Posterior vena cava (tissue), 2 donors: ENCODE measurements around the gene FAF1. TPM values are rescaled to one million over a fixed set of nuclear protein-coding genes. Genes with fewer than 3 reads are reported as not detected.

Experiments used
- DNase-seq: peaks from one replicate; pipeline ENCODE4 v3.0.0-alpha.2; 2020; ENCODE audit warnings: low spot score
- intact Hi-C, 2 donors: fragments of 100-400 bp; cut with DNase I; formaldehyde crosslinking; loops; one replicate each; pipeline versions ENCODE4 v1.14.1 to v1.14.2; 2022 to 2023
- total RNA-seq, 2 donors: library from RNA; stranded (reverse); fragmentation: NEBNext Ultra II Directional; extraction: Animal tissue kit (Norgen Biotek cat#: 25700); gene quantifications; one replicate each; pipeline ENCODE4 v1.2.1, GENCODE V29; 2021
- donor health status: DM: yes; HTN: yes; CAD: no.
- donor health status: DM: yes; HTN: yes; CAD: no.

FAF1 gene
- total RNA-seq, 2 donors from 2014 or later = 55.3 to 64.2 TPM

GRCh38 chr1:50631161-50631560, 328.9 kb downstream of the FAF1 start:
- no peak for DNase-seq
- intact Hi-C loops = no loop called here

- no peak for DNase-seq
- intact Hi-C loops = no loop called here
Measured at GRCh38 chr1:50622259-50622658, 337.8 kb downstream of the FAF1 start.

GRCh38 chr1:50620680-50621329, 339.3 kb downstream of the FAF1 start:
- intact Hi-C loops = no loop called here
- no peak for DNase-seq

GRCh38 chr1:50615036-50615750, 344.9 kb downstream of the FAF1 start:
- DNase-seq = no peak
- intact Hi-C loops = no loop called here

GRCh38 chr1:50611675-50612074, 348.4 kb downstream of the FAF1 start:
- no peak for DNase-seq

GRCh38 chr1:50610563-50610962, 349.5 kb downstream of the FAF1 start:
- no peak for DNase-seq
- intact Hi-C loops = no loop called here

More at GRCh38 chr1:50611675-50612074, 348.4 kb downstream of the FAF1 start:
- intact Hi-C loops = no loop called here

GRCh38 chr1:50609508-50609907, 350.6 kb downstream of the FAF1 start:
- intact Hi-C loops = no loop called here
- DNase-seq = no peak

- no peak for DNase-seq
- intact Hi-C loops = no loop called here
Measured at GRCh38 chr1:50605186-50605875, 354.7 kb downstream of the FAF1 start.

GRCh38 chr1:50604580-50604979, 355.5 kb downstream of the FAF1 start:
- intact Hi-C loops = no loop called here
- DNase-seq = no peak

GRCh38 chr1:50603274-50604271, 356.5 kb downstream of the FAF1 start:
- intact Hi-C loops = no loop called here

GRCh38 chr1:50599546-50599945, 360.5 kb downstream of the FAF1 start:
- DNase-seq = no peak

More at GRCh38 chr1:50603274-50604271, 356.5 kb downstream of the FAF1 start:
- no peak for DNase-seq

GRCh38 chr1:50595874-50596273, 364.2 kb downstream of the FAF1 start:
- intact Hi-C loops = no loop called here
- DNase-seq = no peak

More at GRCh38 chr1:50599546-50599945, 360.5 kb downstream of the FAF1 start:
- intact Hi-C loops = no loop called here

GRCh38 chr1:50593515-50593914, 366.6 kb downstream of the FAF1 start:
- intact Hi-C loops = no loop called here
- no peak for DNase-seq

GRCh38 chr1:50591598-50591997, 368.5 kb downstream of the FAF1 start:
- intact Hi-C loops = no loop called here
- DNase-seq = no peak

GRCh38 chr1:50582346-50582745, 377.7 kb downstream of the FAF1 start:
- no peak for DNase-seq
- intact Hi-C loops = no loop called here

GRCh38 chr1:50570066-50570468, 390.0 kb downstream of the FAF1 start:
- intact Hi-C loops = no loop called here
- DNase-seq = no peak

GRCh38 chr1:50568782-50569181, 391.3 kb downstream of the FAF1 start:
- DNase-seq = no peak
- intact Hi-C loops = no loop called here

- no peak for DNase-seq
- intact Hi-C loops = no loop called here
Measured at GRCh38 chr1:50566405-50566804, 393.7 kb downstream of the FAF1 start.

- DNase-seq = no peak
- intact Hi-C loops = no loop called here
Measured at GRCh38 chr1:50564417-50564816, 395.6 kb downstream of the FAF1 start.
